Prostate gland (tissue), 2 donors: Measurements from ENCODE around the gene TMC3. TPM values are rescaled to one million over a fixed set of nuclear protein-coding genes. Genes with fewer than 3 reads are reported as not detected.

Experiments
- DNase-seq: peaks from one replicate; pipeline ENCODE4 v3.0.0-alpha.2; 2019; ENCODE audit warnings: low spot score
- H3K27ac ChIP-seq, 2 donors: fragments of 200-600 bp; sonication (generic); 2 replicates each; pipeline ENCODE4 v1.5.1; 2017 to 2019
- H3K27me3 ChIP-seq: fragments of 200-600 bp; sonication (generic); replicated peaks from 2 replicates; pipeline ENCODE4 v1.5.1; 2019; ENCODE audit not compliant: insufficient read depth
- H3K36me3 ChIP-seq, 2 donors: fragments of 200-600 bp; sonication (generic); 1 replicate in 1 of 2; 2 replicates in 1 of 2; pipeline versions ENCODE4 v1.5.1 to v1.8.1; 2017 to 2019
- H3K4me1 ChIP-seq: fragments of 200-600 bp; sonication (generic); replicated peaks from 2 replicates; pipeline ENCODE4 v1.5.1; 2019
- H3K4me3 ChIP-seq, 2 donors: fragments of 200-600 bp; sonication (generic); 2 replicates each; pipeline ENCODE4 v1.5.1; 2017 to 2019
- H3K9me3 ChIP-seq: fragments of 200-600 bp; sonication (generic); 2 replicates; pipeline ENCODE4 v1.5.1; 2017
- POLR2A ChIP-seq: fragments of 450-650 bp; IDR thresholded peaks from one replicate; pipeline ENCODE4 v1.6.1; 2016; ENCODE audit warnings: antibody characterized with exemption, mild to moderate bottlenecking
- POLR2AphosphoS5 ChIP-seq: sonication (generic); formaldehyde crosslinking; IDR thresholded peaks from one replicate; pipeline ENCODE4 v1.6.1; 2017; ENCODE audit warnings: antibody characterized with exemption
- WGBS: methylation state at CpG from one replicate; pipeline ENCODE4 v1.1.5; 2018; 5-methylcytosine and 5-hydroxymethylcytosine counted together
- intact Hi-C: fragments of 100-400 bp; cut with DNase I; formaldehyde crosslinking; loops from one replicate; pipeline ENCODE4 v1.14.2; 2022
- total RNA-seq, 2 donors: library from RNA; depleted of rRNA; stranded (reverse); fragments of >200 nt; gene quantifications; one replicate each; pipeline ENCODE4 v1.1.0, GENCODE V29; 2016
- TF ChIP-seq, protein P1 (sequence below), 4 experiments: fragments of 200-600 bp in 2 of 4; fragments of 450-650 bp in 2 of 4; sonication (generic) in 2 of 4; IDR thresholded peaks; 1 replicate in 3 of 4; 2 replicates in 1 of 4; pipeline ENCODE4 v1.5.1; 2016 to 2019; ENCODE audit warnings: antibody characterized with exemption in 4 of 4, mild to moderate bottlenecking in 2 of 4, moderate library complexity in 2 of 4

Gene TMC3
- total RNA-seq, 2 donors from 2014 or later: 0.14 to 0.23 TPM

DNA sequence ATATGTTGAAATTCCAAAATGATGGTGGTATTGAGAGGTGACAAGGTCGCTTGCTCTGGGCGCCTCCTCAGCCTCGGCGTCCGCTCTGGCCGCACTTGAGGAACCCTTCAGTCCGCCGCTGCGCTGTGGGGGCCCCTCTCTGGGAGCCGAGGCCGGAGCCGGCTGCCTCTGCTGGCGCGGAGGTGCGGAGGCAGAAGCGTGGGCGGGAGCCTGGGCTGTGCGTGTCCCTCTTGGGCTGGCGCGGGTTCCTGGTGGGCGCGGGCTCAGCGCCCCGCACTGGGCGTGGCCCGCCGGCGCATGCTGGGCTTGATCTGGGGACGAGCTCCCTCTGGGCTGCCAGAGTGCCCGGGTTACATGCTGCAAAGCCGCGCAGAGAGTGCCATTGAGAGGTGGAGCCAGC is 39.8 kb upstream of the TMC3 start:
- Histone ChIP-seq H3K27ac (no peak overlapping the region), H3K4me3 (no peak overlapping the region), H3K9me3 (no peaks in the 10 kb centered on the region), H3K4me1 (no peaks in the 10 kb centered on the region), H3K36me3 (no peaks in the 10 kb centered on the region), H3K27me3 (no peaks in the 10 kb centered on the region)
- 98% methylated on average over 30 of the region's 32 CpGs for WGBS
- no peak for TF ChIP-seq POLR2AphosphoS5
- TF ChIP-seq POLR2A: no peak
- TF ChIP-seq, protein P1, sequence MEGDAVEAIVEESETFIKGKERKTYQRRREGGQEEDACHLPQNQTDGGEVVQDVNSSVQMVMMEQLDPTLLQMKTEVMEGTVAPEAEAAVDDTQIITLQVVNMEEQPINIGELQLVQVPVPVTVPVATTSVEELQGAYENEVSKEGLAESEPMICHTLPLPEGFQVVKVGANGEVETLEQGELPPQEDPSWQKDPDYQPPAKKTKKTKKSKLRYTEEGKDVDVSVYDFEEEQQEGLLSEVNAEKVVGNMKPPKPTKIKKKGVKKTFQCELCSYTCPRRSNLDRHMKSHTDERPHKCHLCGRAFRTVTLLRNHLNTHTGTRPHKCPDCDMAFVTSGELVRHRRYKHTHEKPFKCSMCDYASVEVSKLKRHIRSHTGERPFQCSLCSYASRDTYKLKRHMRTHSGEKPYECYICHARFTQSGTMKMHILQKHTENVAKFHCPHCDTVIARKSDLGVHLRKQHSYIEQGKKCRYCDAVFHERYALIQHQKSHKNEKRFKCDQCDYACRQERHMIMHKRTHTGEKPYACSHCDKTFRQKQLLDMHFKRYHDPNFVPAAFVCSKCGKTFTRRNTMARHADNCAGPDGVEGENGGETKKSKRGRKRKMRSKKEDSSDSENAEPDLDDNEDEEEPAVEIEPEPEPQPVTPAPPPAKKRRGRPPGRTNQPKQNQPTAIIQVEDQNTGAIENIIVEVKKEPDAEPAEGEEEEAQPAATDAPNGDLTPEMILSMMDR (IDR thresholded peaks at IDR 0.05): no peak
- no peak for DNase-seq
- intact Hi-C loops: no loop called here

DNA sequence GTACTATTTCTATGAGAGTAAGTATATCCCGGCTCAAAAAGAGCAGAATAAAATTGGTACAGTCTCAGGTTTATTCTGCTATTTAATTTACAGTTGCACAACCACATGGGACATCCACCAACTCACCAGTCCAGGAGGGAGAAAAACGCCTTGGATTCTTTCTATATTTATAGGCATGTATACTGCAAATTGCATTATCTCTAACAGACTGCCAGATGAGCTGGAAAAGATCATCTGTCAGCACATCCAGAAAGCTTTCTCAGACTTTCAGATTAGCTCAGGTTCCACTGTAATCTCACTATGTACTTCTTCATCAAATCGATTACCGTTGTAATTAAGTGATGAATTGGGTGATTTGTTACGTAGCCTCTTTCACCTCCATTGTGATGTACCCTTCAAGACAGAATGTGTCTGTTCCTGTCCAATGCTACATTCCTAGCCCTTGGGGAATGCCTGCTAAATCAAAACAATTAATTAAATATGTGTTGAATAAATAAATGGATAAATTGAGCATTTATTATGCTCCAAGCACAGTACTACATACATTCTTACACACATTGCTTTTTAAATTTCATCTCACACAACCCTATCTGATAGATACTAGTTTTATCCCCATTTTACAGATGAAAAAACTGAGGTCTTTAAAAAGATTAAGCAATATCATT is 38.1 kb upstream of the TMC3 start:
- H3K9me3 ChIP-seq: no peaks in the 10 kb centered on the region
- TF ChIP-seq POLR2AphosphoS5: no peak
- TF ChIP-seq, protein P1 (IDR thresholded peaks at IDR 0.05): no peak
- no peak for TF ChIP-seq POLR2A
- no peaks in the 10 kb centered on the region for H3K4me1 ChIP-seq
- no peak for DNase-seq
- no peak overlapping the region for H3K4me3 ChIP-seq
- no peak overlapping the region for H3K27ac ChIP-seq
- no peaks in the 10 kb centered on the region for H3K27me3 ChIP-seq
- 79% methylated on average over 5 of the region's 5 CpGs for WGBS
- no peaks in the 10 kb centered on the region for H3K36me3 ChIP-seq
- intact Hi-C loops: no loop called here

DNA sequence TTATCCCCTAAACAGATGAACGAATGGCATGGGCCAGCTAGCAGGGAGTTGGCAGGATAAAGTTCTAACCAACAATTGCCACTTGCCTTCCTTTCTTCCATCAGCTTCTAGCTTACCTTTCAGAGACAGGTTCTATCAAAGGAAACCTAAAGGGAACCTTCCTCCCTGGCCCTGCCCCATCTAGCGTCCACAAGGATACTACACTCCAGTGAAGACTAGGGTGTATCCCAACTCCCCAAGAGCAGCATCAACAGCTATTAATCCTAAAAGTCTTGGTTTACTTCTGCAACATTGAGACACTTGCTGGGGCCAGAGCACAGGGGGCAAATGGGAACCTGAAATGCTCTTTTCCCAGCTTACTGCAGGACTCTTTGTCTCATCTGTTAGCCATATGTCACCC is 37.0 kb upstream of the TMC3 start:
- intact Hi-C loops: no loop called here
- 74% methylated on average over 2 of the region's 2 CpGs for WGBS
- H3K4me1 ChIP-seq: no peaks in the 10 kb centered on the region
- no peaks in the 10 kb centered on the region for H3K9me3 ChIP-seq
- H3K27me3 ChIP-seq: no peaks in the 10 kb centered on the region
- no peak overlapping the region for H3K27ac ChIP-seq
- no peaks in the 10 kb centered on the region for H3K36me3 ChIP-seq
- TF ChIP-seq POLR2AphosphoS5 (no peak), POLR2A (no peak)
- TF ChIP-seq, protein P1 (IDR thresholded peaks at IDR 0.05): no peak
- DNase-seq: no peak
- H3K4me3 ChIP-seq: no peak overlapping the region

DNA sequence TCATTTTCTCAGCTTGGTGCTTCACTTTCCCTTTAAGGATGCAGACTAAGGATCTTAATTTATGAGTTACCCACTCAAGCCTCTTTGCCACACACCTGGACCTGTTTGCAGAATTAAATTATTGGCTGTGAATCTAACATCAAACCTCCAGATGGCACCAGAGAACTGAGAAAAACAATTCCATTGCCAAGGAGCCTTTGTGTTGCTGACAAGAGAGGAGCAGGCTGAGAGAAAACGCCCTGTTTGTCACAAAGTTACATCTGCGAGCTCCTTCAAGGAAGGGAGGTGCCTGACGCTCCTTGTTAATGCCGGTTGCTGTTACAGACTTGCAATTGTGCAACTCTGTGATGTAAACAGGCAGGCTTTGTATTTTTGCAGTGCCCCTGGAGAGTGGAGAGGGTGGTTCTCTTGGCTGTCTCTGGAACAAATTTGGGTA is 36.3 kb upstream of the TMC3 start:
- Histone ChIP-seq H3K27ac (no peak overlapping the region), H3K9me3 (no peaks in the 10 kb centered on the region), H3K4me3 (no peak overlapping the region), H3K27me3 (no peaks in the 10 kb centered on the region), H3K4me1 (no peaks in the 10 kb centered on the region), H3K36me3 (no peaks in the 10 kb centered on the region)
- TF ChIP-seq, protein P1 (IDR thresholded peaks at IDR 0.05): peak in 3 of 4 experiments; percentile 33 to 74 (median 49)
- TF ChIP-seq POLR2A (no peak), POLR2AphosphoS5 (peak; percentile 58)
- 0% methylated on average over 4 of the region's 4 CpGs for WGBS
- peak; percentile 48 for DNase-seq
- intact Hi-C loops: no loop called here

DNA sequence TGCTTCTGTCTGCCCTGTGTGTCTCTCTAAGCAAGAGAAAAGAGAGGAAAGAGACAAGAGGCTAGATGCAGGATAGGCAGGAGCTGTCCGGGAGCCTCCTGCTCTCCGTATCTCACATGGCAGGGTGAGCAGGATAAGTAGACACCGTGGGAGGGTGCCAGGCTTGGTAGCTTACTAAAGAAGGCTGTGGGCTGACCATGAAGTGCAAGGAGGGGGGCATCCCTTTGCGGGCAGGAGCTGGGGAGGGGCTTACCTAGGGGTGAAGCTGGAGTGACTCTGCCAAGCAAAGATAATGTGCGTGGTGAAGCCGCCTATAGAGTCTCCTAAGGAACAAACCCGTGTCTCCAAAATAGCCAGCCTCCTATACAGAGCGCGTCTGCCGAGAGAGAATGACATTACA is 33.7 kb upstream of the TMC3 start:
- DNase-seq: no peak

More for the DNA sequence above, 33.7 kb upstream of the TMC3 start:
- Histone ChIP-seq H3K27me3 (no peaks in the 10 kb centered on the region), H3K4me1 (no peaks in the 10 kb centered on the region), H3K9me3 (no peaks in the 10 kb centered on the region), H3K4me3 (no peak overlapping the region), H3K36me3 (no peaks in the 10 kb centered on the region), H3K27ac (no peak overlapping the region)
- intact Hi-C loops: loop anchor here (10.0 kb wide), 1 partner anchor 303 kb away; no protein-coding TSS in a partner anchor
- TF ChIP-seq, protein P1 (IDR thresholded peaks at IDR 0.05): no peak
- TF ChIP-seq POLR2AphosphoS5 (no peak), POLR2A (no peak)
- WGBS: 60% methylated on average over 10 of the region's 10 CpGs
